Caco-2 (cell line): ENCODE data around the gene PHACTR1. TPM values are rescaled to one million over a fixed set of nuclear protein-coding genes. Genes with fewer than 3 reads are reported as not detected.

ENCODE experiments used
- BruUV-seq: library from RNA; stranded (reverse); fragments of 400-500 nt; replicated peaks from 2 replicates; lab custom pipeline; 2021; lab: Mats Ljungman, UMichigan
- CTCF ChIA-PET: fragments of 300-600 bp; sonication (Branson Sonifier 250); formaldehyde crosslinking; loops from one replicate; lab custom pipeline; 2022; ENCODE audit warnings: antibody characterized with exemption; lab: Charles Lee
- POLR2A ChIA-PET: fragments of 300-600 bp; sonication (Branson Sonifier 250); formaldehyde crosslinking; loops from one replicate; lab custom pipeline; 2022; ENCODE audit warnings: antibody characterized with exemption; lab: Charles Lee
- DNase-seq, 2 experiments: peaks; one replicate each; pipeline versions ENCODE4 v3.0.0 to v3.0.0-alpha.2; 2020 to 2022
- H3K27me3 ChIP-seq: replicated peaks from 2 replicates; pipeline ENCODE4 v1.6.0; 2011; ENCODE audit warnings: low read length; ENCODE audit not compliant: control insufficient read depth, insufficient read depth
- H3K36me3 ChIP-seq: 2 replicates; pipeline ENCODE4 v1.5.1; 2011; ENCODE audit warnings: low read length; ENCODE audit not compliant: control insufficient read depth, insufficient read depth
- H3K4me1 ChIP-seq: fragments of 250-450 bp; sonication (Bioruptor Pico); 2 replicates; pipeline ENCODE4 v1.5.1; 2020; ENCODE audit warnings: mild to moderate bottlenecking
- H3K4me3 ChIP-seq: 2 replicates; pipeline ENCODE4 v1.5.1; 2011; ENCODE audit warnings: low read depth, mild to moderate bottlenecking, control low read depth, low read length
- H3K9me3 ChIP-seq: fragments of 250-450 bp; sonication (Bioruptor Pico); 2 replicates; pipeline ENCODE4 v1.5.1; 2020; ENCODE audit warnings: mild to moderate bottlenecking, moderate library complexity
- H3K27ac Mint-ChIP-seq: one replicate; pipeline ENCODE4 v1.8.0; 2022; ENCODE audit warnings: mixed read lengths; ENCODE audit not compliant: unreplicated experiment
- H3K27me3 Mint-ChIP-seq: one replicate; pipeline ENCODE4 v1.8.0; 2022; ENCODE audit warnings: mixed read lengths; ENCODE audit not compliant: insufficient read depth, unreplicated experiment
- H3K36me3 Mint-ChIP-seq: one replicate; pipeline ENCODE4 v1.8.0; 2022; ENCODE audit warnings: mild to moderate bottlenecking, mixed read lengths; ENCODE audit not compliant: insufficient read depth, unreplicated experiment
- H3K4me1 Mint-ChIP-seq: one replicate; pipeline ENCODE4 v1.8.0; 2022; ENCODE audit warnings: low read depth, mixed read lengths; ENCODE audit not compliant: unreplicated experiment
- H3K4me3 Mint-ChIP-seq: one replicate; pipeline ENCODE4 v1.8.0; 2022; ENCODE audit warnings: mild to moderate bottlenecking, moderate library complexity, mixed read lengths; ENCODE audit not compliant: unreplicated experiment
- H3K9me3 Mint-ChIP-seq: one replicate; pipeline ENCODE4 v1.8.0; 2022; ENCODE audit warnings: mixed read lengths; ENCODE audit not compliant: unreplicated experiment
- intact Hi-C: fragments of 100-400 bp; cut with micrococcal nuclease; formaldehyde crosslinking; loops from one replicate; pipeline ENCODE4 v1.10.0; 2022; ENCODE audit not compliant: unreplicated experiment
- total RNA-seq: library from RNA; stranded (reverse); gene quantifications from 2 replicates; pipeline ENCODE4 v1.2.3, GENCODE V29; 2022
- TF ChIP-seq, protein P1 (sequence below), 2 experiments: fragments of 200-600 bp in 1 of 2; IDR thresholded peaks; 1 replicate in 1 of 2; 2 replicates in 1 of 2; pipeline versions ENCODE4 v1.5.1 to v1.8.0; 2011 to 2022; ENCODE audit warnings: antibody characterized with exemption in 1 of 2, control low read depth in 1 of 2, inconsistent platforms in 1 of 2, low read depth in 1 of 2, low read length in 1 of 2, mild to moderate bottlenecking in 1 of 2, moderate library complexity in 1 of 2; ENCODE audit not compliant: insufficient read depth in 1 of 2, severe bottlenecking in 1 of 2, unreplicated experiment in 1 of 2

Gene PHACTR1
- total RNA-seq, 1 experiment from 2014 or later: 0.41 TPM

DNA sequence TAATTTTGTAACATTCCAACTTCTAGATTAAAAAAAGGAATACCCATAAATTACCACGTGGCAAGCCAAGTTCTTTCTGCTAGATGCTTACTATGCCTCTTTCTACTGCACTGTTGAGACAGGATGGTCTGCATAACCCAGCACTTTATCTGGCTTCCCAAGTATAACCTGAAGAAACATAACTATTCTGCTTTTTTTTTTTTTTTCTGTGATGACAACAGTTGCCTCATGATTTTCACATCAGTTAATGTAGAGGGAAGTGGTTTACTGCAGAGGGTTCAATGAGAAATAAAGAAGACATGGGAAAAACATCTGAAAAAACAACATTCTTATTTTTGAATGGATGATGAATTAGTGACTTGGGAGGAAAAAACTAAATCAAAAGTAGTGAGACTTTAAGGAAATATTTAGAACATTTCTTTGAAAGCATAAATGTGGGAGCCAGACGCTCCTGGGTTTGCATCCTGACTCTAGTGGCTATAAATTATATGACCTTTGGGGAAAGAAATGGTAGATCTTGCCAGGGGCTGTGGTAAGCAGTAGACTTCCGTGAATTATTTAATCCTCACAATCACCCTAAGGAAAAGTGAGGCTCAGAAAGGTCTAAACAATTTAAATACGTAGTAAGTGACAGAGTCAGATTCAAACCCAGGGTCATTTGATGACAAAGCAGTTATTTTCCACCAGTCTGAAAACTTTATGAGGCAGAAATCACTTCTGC, 230.7 kb downstream of the PHACTR1 start:
- DNase-seq: no peak
- Histone ChIP-seq H3K4me1 (no peaks in the 10 kb centered on the region), H3K4me3 (no peak overlapping the region), H3K27me3 (no peaks in the 10 kb centered on the region), H3K9me3 (no peaks in the 10 kb centered on the region), H3K36me3 (no peaks in the 10 kb centered on the region)
- no peaks in the 10 kb centered on the region for H3K9me3 Mint-ChIP-seq
- no peak overlapping the region for H3K4me3 Mint-ChIP-seq
- peaks cover 17% of the 10 kb centered on the region for H3K27me3 Mint-ChIP-seq
- H3K36me3 Mint-ChIP-seq: no peaks in the 10 kb centered on the region
- ChIA-PET CTCF (no interaction called here), POLR2A (no interaction called here)
- no peak overlapping the region for H3K27ac Mint-ChIP-seq
- TF ChIP-seq, protein P1, sequence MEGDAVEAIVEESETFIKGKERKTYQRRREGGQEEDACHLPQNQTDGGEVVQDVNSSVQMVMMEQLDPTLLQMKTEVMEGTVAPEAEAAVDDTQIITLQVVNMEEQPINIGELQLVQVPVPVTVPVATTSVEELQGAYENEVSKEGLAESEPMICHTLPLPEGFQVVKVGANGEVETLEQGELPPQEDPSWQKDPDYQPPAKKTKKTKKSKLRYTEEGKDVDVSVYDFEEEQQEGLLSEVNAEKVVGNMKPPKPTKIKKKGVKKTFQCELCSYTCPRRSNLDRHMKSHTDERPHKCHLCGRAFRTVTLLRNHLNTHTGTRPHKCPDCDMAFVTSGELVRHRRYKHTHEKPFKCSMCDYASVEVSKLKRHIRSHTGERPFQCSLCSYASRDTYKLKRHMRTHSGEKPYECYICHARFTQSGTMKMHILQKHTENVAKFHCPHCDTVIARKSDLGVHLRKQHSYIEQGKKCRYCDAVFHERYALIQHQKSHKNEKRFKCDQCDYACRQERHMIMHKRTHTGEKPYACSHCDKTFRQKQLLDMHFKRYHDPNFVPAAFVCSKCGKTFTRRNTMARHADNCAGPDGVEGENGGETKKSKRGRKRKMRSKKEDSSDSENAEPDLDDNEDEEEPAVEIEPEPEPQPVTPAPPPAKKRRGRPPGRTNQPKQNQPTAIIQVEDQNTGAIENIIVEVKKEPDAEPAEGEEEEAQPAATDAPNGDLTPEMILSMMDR (IDR thresholded peaks at IDR 0.05; ENCODE audit: insufficient read depth in 1 of 2, low read depth in 1 of 2, low read length in 1 of 2, severe bottlenecking in 1 of 2, unreplicated experiment in 1 of 2): no peak
- no peaks in the 10 kb centered on the region for H3K4me1 Mint-ChIP-seq
- intact Hi-C loops: no loop called here
- BruUV-seq: no TSS peak

DNA sequence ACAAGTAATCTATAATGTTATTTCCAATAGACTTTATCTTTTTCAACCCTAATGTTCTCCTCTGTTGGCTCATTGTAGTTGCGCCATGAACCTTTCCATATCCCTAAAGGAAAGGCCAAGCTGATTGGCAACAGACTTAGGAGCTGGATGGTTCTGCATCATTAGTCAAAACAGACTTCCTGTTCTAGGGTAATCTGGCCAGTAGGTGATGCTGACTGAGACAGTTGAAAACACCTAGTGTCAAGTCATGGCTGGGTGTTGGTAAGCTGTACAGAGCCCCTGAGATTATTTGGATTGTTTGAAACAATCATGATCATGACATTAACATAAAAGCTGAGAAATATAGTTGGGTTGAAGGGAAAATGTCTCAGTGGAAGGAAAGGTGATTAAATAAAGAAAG, 231.4 kb downstream of the PHACTR1 start:
- H3K4me3 Mint-ChIP-seq: no peak overlapping the region
- POLR2A ChIA-PET: no interaction called here
- BruUV-seq: no TSS peak
- no peaks in the 10 kb centered on the region for H3K27me3 ChIP-seq
- no peaks in the 10 kb centered on the region for H3K4me1 ChIP-seq
- intact Hi-C loops: no loop called here
- H3K9me3 ChIP-seq: no peaks in the 10 kb centered on the region
- H3K4me1 Mint-ChIP-seq: no peaks in the 10 kb centered on the region
- H3K36me3 ChIP-seq: no peaks in the 10 kb centered on the region
- H3K36me3 Mint-ChIP-seq: no peaks in the 10 kb centered on the region
- no peak for DNase-seq
- peaks cover 18% of the 10 kb centered on the region for H3K27me3 Mint-ChIP-seq
- no peak overlapping the region for H3K4me3 ChIP-seq
- H3K27ac Mint-ChIP-seq: no peak overlapping the region
- no peaks in the 10 kb centered on the region for H3K9me3 Mint-ChIP-seq
- CTCF ChIA-PET: no interaction called here
- TF ChIP-seq, protein P1 (IDR thresholded peaks at IDR 0.05; ENCODE audit: insufficient read depth in 1 of 2, low read depth in 1 of 2, low read length in 1 of 2, severe bottlenecking in 1 of 2, unreplicated experiment in 1 of 2): no peak

DNA sequence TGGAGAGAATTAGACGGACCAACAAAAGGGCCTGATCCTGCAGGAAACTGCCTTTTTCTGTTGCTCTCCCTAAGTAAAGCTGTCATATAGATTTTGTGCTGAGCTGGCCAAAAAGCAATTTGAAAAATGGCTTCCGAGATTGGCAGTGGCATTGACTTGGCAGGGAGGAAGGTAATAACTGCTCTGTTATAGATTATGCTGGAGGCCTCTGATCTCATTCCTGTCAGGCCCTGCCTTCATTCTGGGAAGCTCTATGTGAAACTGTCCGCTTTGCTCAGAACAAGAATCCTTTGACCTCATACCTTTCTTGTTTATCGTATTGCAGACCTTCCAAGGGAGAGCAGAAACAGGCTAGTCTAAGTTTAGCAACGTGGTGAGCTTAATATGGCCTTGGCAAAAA, 234.4 kb downstream of the PHACTR1 start:
- no peaks in the 10 kb centered on the region for H3K9me3 ChIP-seq
- H3K4me1 ChIP-seq: no peaks in the 10 kb centered on the region
- POLR2A ChIA-PET: no interaction called here
- Mint-ChIP-seq H3K27me3 (peaks cover 24% of the 10 kb centered on the region), H3K4me1 (no peaks in the 10 kb centered on the region), H3K4me3 (no peak overlapping the region), H3K36me3 (no peaks in the 10 kb centered on the region), H3K27ac (no peak overlapping the region), H3K9me3 (no peaks in the 10 kb centered on the region)
- intact Hi-C loops: no loop called here
- H3K27me3 ChIP-seq: no peaks in the 10 kb centered on the region
- H3K4me3 ChIP-seq: no peak overlapping the region
- no peaks in the 10 kb centered on the region for H3K36me3 ChIP-seq
- TF ChIP-seq, protein P1 (IDR thresholded peaks at IDR 0.05; ENCODE audit: insufficient read depth in 1 of 2, low read depth in 1 of 2, low read length in 1 of 2, severe bottlenecking in 1 of 2, unreplicated experiment in 1 of 2): no peak
- no TSS peak for BruUV-seq
- no peak for DNase-seq
- CTCF ChIA-PET: no interaction called here
